ENCODE data around the gene S1PR3.

GRCh38 chr9:88973281-88974045, 17.8 kb upstream of the S1PR3 start:
- TF ChIP-seq JUN (IDR thresholded peaks at IDR 0.05) = no peak
- TF ChIP-seq, protein P1, sequence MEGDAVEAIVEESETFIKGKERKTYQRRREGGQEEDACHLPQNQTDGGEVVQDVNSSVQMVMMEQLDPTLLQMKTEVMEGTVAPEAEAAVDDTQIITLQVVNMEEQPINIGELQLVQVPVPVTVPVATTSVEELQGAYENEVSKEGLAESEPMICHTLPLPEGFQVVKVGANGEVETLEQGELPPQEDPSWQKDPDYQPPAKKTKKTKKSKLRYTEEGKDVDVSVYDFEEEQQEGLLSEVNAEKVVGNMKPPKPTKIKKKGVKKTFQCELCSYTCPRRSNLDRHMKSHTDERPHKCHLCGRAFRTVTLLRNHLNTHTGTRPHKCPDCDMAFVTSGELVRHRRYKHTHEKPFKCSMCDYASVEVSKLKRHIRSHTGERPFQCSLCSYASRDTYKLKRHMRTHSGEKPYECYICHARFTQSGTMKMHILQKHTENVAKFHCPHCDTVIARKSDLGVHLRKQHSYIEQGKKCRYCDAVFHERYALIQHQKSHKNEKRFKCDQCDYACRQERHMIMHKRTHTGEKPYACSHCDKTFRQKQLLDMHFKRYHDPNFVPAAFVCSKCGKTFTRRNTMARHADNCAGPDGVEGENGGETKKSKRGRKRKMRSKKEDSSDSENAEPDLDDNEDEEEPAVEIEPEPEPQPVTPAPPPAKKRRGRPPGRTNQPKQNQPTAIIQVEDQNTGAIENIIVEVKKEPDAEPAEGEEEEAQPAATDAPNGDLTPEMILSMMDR (IDR thresholded peaks at IDR 0.05) = no peak
- no peak for TF ChIP-seq EHMT2 (IDR thresholded peaks at IDR 0.05; ENCODE audit: low read depth)
- TF ChIP-seq SMC3 (IDR thresholded peaks at IDR 0.05) = no peak
- no peak for TF ChIP-seq POLR2A (IDR thresholded peaks at IDR 0.05; ENCODE audit: low read length)
- TF ChIP-seq EP300 (IDR thresholded peaks at IDR 0.05) = no peak
- TF ChIP-seq ESRRA (IDR thresholded peaks at IDR 0.05; ENCODE audit: borderline replicate concordance, low read length) = no peak
- no peak for TF ChIP-seq CHD2 (IDR thresholded peaks at IDR 0.05; ENCODE audit: low read length, partially characterized antibody)
- TF ChIP-seq, protein P2, sequence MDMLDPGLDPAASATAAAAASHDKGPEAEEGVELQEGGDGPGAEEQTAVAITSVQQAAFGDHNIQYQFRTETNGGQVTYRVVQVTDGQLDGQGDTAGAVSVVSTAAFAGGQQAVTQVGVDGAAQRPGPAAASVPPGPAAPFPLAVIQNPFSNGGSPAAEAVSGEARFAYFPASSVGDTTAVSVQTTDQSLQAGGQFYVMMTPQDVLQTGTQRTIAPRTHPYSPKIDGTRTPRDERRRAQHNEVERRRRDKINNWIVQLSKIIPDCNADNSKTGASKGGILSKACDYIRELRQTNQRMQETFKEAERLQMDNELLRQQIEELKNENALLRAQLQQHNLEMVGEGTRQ (IDR thresholded peaks at IDR 0.05) = no peak
- TF ChIP-seq ZNF302 (CRISPR knock-in tag; IDR thresholded peaks at IDR 0.05) = no peak
- TF ChIP-seq MYC (IDR thresholded peaks at IDR 0.05; ENCODE audit: borderline replicate concordance, low read length) = no peak

Measured in A549 (cell line).